ENCODE results near the gene KLHL40.

DNA sequence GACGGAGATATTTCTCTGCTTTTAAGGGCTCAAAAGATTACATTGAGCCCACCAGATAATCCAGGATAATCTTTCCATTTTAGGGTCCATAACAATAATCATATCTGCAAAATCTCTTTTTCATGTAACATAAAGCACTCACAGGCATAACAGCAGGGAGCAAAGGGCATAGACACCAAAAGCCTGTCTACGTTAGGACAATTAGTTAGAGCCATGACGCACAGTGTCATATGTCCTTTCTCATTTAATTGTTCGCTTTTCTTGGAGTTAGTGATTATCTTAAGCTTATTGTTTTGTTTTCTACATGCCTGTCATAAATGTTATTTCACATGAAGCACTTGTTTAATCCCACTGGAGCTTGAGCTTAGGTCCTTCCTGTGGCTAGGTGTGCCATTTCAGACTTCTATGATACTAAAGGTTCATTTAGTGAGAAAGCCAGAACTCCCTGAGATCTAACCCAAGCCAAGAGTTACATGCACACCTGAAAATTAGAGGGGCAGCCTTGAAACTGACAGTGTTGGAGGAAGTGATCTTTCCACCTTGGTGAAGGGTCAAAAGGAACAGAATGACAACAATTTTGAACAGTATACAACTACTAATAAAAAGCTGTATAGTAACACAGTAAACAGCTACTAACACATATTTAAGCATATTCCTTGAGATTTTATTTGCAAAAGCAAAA, 29.0 kb downstream of the KLHL40 start:
- TF ChIP-seq, protein P1, sequence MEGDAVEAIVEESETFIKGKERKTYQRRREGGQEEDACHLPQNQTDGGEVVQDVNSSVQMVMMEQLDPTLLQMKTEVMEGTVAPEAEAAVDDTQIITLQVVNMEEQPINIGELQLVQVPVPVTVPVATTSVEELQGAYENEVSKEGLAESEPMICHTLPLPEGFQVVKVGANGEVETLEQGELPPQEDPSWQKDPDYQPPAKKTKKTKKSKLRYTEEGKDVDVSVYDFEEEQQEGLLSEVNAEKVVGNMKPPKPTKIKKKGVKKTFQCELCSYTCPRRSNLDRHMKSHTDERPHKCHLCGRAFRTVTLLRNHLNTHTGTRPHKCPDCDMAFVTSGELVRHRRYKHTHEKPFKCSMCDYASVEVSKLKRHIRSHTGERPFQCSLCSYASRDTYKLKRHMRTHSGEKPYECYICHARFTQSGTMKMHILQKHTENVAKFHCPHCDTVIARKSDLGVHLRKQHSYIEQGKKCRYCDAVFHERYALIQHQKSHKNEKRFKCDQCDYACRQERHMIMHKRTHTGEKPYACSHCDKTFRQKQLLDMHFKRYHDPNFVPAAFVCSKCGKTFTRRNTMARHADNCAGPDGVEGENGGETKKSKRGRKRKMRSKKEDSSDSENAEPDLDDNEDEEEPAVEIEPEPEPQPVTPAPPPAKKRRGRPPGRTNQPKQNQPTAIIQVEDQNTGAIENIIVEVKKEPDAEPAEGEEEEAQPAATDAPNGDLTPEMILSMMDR (IDR thresholded peaks at IDR 0.05; ENCODE audit: low read length), result no peak
- TF ChIP-seq EZH2 (optimal IDR thresholded peaks at IDR 0.05; ENCODE audit: low read depth, low read length), result no peak
